Measurements from ENCODE around the gene NR6A1.

GRCh38 chr9:124477648-124478285 lies 293.3 kb downstream of the NR6A1 start:
- TF ChIP-seq CTCF (conservative IDR thresholded peaks at IDR 0.05; ENCODE audit: low read depth in 2 of 2) (no peak), EZH2 (IDR thresholded peaks at IDR 0.05; ENCODE audit: low read depth, unreplicated experiment) (no peak), JUNB (IDR thresholded peaks at IDR 0.05; ENCODE audit: unreplicated experiment) (no peak), EZH2phosphoT487 (IDR thresholded peaks at IDR 0.05; ENCODE audit: unreplicated experiment) (no peak), CREB1 (CRISPR knock-in tag; IDR thresholded peaks at IDR 0.05; ENCODE audit: low read depth) (no peak), ZNF114 (CRISPR knock-in tag; IDR thresholded peaks at IDR 0.05) (no peak), ZNF331 (CRISPR knock-in tag; IDR thresholded peaks at IDR 0.05; ENCODE audit: low read depth) (no peak)
- TF ChIP-seq, protein P1, sequence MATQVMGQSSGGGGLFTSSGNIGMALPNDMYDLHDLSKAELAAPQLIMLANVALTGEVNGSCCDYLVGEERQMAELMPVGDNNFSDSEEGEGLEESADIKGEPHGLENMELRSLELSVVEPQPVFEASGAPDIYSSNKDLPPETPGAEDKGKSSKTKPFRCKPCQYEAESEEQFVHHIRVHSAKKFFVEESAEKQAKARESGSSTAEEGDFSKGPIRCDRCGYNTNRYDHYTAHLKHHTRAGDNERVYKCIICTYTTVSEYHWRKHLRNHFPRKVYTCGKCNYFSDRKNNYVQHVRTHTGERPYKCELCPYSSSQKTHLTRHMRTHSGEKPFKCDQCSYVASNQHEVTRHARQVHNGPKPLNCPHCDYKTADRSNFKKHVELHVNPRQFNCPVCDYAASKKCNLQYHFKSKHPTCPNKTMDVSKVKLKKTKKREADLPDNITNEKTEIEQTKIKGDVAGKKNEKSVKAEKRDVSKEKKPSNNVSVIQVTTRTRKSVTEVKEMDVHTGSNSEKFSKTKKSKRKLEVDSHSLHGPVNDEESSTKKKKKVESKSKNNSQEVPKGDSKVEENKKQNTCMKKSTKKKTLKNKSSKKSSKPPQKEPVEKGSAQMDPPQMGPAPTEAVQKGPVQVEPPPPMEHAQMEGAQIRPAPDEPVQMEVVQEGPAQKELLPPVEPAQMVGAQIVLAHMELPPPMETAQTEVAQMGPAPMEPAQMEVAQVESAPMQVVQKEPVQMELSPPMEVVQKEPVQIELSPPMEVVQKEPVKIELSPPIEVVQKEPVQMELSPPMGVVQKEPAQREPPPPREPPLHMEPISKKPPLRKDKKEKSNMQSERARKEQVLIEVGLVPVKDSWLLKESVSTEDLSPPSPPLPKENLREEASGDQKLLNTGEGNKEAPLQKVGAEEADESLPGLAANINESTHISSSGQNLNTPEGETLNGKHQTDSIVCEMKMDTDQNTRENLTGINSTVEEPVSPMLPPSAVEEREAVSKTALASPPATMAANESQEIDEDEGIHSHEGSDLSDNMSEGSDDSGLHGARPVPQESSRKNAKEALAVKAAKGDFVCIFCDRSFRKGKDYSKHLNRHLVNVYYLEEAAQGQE (IDR thresholded peaks at IDR 0.05; ENCODE audit: unreplicated experiment), result no peak
- TF ChIP-seq, protein P2, sequence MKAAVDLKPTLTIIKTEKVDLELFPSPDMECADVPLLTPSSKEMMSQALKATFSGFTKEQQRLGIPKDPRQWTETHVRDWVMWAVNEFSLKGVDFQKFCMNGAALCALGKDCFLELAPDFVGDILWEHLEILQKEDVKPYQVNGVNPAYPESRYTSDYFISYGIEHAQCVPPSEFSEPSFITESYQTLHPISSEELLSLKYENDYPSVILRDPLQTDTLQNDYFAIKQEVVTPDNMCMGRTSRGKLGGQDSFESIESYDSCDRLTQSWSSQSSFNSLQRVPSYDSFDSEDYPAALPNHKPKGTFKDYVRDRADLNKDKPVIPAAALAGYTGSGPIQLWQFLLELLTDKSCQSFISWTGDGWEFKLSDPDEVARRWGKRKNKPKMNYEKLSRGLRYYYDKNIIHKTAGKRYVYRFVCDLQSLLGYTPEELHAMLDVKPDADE (IDR thresholded peaks at IDR 0.05), result no peak
